HEK293T (cell line): ENCODE measurements around the gene TAF5.

ENCODE experiments used
- CTBP1 ChIP-seq: fragments of 450-650 bp; IDR thresholded peaks from 2 replicates; pipeline ENCODE4 v1.6.1; 2016; ENCODE audit warnings: borderline replicate concordance
- ELF4 ChIP-seq: fragments of 450-650 bp; IDR thresholded peaks from 2 replicates; pipeline ENCODE4 v1.6.1; 2017; ENCODE audit warnings: antibody characterized with exemption
- FOXA1 ChIP-seq: fragments of 450-650 bp; IDR thresholded peaks from 2 replicates; pipeline ENCODE4 v1.6.1; 2016; ENCODE audit warnings: mild to moderate bottlenecking
- HDGF ChIP-seq: fragments of 450-650 bp; IDR thresholded peaks from 2 replicates; pipeline ENCODE4 v1.6.1; 2017; ENCODE audit warnings: antibody characterized with exemption, borderline replicate concordance
- LEF1 ChIP-seq: fragments of 450-650 bp; IDR thresholded peaks from 2 replicates; pipeline ENCODE4 v1.6.1; 2017; ENCODE audit warnings: mild to moderate bottlenecking, borderline replicate concordance
- SP1 ChIP-seq: fragments of 450-650 bp; IDR thresholded peaks from 2 replicates; pipeline ENCODE4 v1.6.1; 2017
- SUZ12 ChIP-seq: fragments of 450-650 bp; IDR thresholded peaks from 2 replicates; pipeline ENCODE4 v1.6.1; 2016; ENCODE audit warnings: mild to moderate bottlenecking

DNA sequence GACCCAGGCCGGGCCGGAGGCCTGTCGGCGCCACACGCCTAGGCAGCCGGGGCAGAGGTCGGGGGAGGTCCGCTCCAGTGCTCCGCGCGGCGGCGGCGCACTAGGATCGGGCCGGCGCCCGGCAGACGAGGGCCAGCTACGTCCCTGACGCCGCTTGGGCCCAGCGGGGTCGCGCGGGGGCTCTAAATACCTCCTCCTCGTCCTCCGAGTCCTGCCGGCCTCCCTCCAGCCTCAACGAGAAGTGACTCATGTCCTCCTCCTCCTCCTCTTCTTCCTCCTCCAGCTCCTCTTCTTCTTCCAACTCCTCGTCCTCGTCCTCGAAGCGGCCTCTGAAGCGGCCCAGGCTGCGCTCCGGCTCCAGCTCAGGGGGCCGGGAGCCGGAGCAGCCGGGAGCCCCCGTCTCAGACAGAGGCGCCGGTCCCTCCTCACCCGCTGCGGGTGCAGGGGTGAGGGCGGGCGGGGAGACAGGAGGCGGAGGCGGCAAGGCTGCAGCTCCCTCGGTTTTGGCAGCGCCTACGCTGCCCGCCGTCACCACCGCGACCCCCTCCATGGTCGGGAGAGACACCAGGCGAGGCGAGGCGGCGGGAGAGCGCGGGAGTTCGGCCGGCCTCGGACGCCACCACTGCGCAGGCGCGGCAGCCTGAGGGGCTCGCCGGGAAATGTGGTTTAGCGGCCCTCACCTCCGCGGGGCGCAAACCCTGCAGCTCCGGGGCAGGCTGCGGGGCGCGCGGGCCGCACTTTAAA, 17.1 kb upstream of the TAF5 start, which contains the start of gene PCGF6:
- no peak for TF ChIP-seq HDGF
- TF ChIP-seq LEF1: no peak
- no peak for TF ChIP-seq SP1
- no peak for TF ChIP-seq FOXA1
- TF ChIP-seq SUZ12: no peak
- TF ChIP-seq ELF4: no peak
- no peak for TF ChIP-seq CTBP1
